ENCODE data around the gene MAPT.

Gene MAPT

DNA sequence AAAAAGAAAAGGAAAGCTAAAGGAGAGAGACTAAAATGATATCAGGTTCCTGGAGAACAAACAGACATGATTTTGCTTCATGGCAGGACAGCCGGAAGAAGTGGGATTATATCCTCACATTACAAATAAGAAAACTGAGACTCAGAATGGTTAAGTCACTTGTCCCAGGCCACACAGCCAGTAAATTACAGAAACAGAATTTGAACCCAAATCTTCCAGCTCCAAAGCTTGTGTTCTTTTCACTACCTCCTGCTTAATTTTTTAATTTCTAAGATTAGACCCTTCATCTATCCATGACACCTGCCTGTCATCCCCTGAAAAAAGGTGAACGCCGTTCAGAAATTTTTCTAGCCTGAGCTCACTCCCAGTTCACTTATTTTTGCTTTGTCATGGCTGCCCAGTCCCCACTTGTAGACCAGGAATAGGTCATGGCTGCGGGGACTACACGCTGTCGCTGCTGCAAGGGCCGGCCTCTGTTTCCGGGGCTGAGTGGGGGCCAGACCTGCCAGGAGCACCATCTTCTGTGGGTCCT is 36.1 kb downstream of the MAPT start:
- TF ChIP-seq, protein P1, sequence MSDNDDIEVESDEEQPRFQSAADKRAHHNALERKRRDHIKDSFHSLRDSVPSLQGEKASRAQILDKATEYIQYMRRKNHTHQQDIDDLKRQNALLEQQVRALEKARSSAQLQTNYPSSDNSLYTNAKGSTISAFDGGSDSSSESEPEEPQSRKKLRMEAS (IDR thresholded peaks at IDR 0.05) = no peak
- TF ChIP-seq RAD21 (IDR thresholded peaks at IDR 0.05; ENCODE audit: low read depth) (no peak), TEAD4 (IDR thresholded peaks at IDR 0.05) (no peak)

- TF ChIP-seq, protein P1 (IDR thresholded peaks at IDR 0.05) = no peak
- no peak for TF ChIP-seq CEBPB (IDR thresholded peaks at IDR 0.05)
- no peak for TF ChIP-seq YY1 (IDR thresholded peaks at IDR 0.05; ENCODE audit: low read depth)
- no peak for TF ChIP-seq FOXM1 (IDR thresholded peaks at IDR 0.05; ENCODE audit: borderline replicate concordance, low read depth)
- no peak for TF ChIP-seq USF1 (IDR thresholded peaks at IDR 0.05)
- TF ChIP-seq EP300 (IDR thresholded peaks at IDR 0.05; ENCODE audit: borderline replicate concordance) = no peak
- no peak for TF ChIP-seq TCF12 (IDR thresholded peaks at IDR 0.05; ENCODE audit: low read depth)
- TF ChIP-seq CREB1 (IDR thresholded peaks at IDR 0.05; ENCODE audit: low read depth) = no peak
- no peak for TF ChIP-seq TEAD4 (IDR thresholded peaks at IDR 0.05)
- TF ChIP-seq NFIC (IDR thresholded peaks at IDR 0.05) = no peak
- TF ChIP-seq TAF1 (IDR thresholded peaks at IDR 0.05; ENCODE audit: low read depth) = no peak
- TF ChIP-seq, protein P2, sequence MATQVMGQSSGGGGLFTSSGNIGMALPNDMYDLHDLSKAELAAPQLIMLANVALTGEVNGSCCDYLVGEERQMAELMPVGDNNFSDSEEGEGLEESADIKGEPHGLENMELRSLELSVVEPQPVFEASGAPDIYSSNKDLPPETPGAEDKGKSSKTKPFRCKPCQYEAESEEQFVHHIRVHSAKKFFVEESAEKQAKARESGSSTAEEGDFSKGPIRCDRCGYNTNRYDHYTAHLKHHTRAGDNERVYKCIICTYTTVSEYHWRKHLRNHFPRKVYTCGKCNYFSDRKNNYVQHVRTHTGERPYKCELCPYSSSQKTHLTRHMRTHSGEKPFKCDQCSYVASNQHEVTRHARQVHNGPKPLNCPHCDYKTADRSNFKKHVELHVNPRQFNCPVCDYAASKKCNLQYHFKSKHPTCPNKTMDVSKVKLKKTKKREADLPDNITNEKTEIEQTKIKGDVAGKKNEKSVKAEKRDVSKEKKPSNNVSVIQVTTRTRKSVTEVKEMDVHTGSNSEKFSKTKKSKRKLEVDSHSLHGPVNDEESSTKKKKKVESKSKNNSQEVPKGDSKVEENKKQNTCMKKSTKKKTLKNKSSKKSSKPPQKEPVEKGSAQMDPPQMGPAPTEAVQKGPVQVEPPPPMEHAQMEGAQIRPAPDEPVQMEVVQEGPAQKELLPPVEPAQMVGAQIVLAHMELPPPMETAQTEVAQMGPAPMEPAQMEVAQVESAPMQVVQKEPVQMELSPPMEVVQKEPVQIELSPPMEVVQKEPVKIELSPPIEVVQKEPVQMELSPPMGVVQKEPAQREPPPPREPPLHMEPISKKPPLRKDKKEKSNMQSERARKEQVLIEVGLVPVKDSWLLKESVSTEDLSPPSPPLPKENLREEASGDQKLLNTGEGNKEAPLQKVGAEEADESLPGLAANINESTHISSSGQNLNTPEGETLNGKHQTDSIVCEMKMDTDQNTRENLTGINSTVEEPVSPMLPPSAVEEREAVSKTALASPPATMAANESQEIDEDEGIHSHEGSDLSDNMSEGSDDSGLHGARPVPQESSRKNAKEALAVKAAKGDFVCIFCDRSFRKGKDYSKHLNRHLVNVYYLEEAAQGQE (IDR thresholded peaks at IDR 0.05; ENCODE audit: low read depth) = no peak
- no peak for TF ChIP-seq RAD21 (IDR thresholded peaks at IDR 0.05; ENCODE audit: low read depth)
- no peak for TF ChIP-seq ZBTB7A (IDR thresholded peaks at IDR 0.05; ENCODE audit: low read depth)
Measured at GRCh38 chr17:45931677-45932076, 37.3 kb downstream of the MAPT start.

GRCh38 chr17:45934044-45934979 is 40.0 kb downstream of the MAPT start:
- no peak for TF ChIP-seq ZBTB7A (IDR thresholded peaks at IDR 0.05; ENCODE audit: low read depth)
- TF ChIP-seq TAF1 (IDR thresholded peaks at IDR 0.05; ENCODE audit: low read depth) = no peak

- TF ChIP-seq EGR1 (IDR thresholded peaks at IDR 0.05) (no peak), CEBPB (IDR thresholded peaks at IDR 0.05) (no peak), TAF1 (IDR thresholded peaks at IDR 0.05; ENCODE audit: low read depth) (no peak), CREB1 (IDR thresholded peaks at IDR 0.05; ENCODE audit: low read depth) (no peak), RAD21 (IDR thresholded peaks at IDR 0.05; ENCODE audit: low read depth) (no peak), FOXM1 (IDR thresholded peaks at IDR 0.05; ENCODE audit: borderline replicate concordance, low read depth) (no peak), TCF12 (IDR thresholded peaks at IDR 0.05; ENCODE audit: low read depth) (no peak)
- TF ChIP-seq, protein P1 (IDR thresholded peaks at IDR 0.05) = no peak
Measured at GRCh38 chr17:45935197-45935709, 40.9 kb downstream of the MAPT start.

DNA sequence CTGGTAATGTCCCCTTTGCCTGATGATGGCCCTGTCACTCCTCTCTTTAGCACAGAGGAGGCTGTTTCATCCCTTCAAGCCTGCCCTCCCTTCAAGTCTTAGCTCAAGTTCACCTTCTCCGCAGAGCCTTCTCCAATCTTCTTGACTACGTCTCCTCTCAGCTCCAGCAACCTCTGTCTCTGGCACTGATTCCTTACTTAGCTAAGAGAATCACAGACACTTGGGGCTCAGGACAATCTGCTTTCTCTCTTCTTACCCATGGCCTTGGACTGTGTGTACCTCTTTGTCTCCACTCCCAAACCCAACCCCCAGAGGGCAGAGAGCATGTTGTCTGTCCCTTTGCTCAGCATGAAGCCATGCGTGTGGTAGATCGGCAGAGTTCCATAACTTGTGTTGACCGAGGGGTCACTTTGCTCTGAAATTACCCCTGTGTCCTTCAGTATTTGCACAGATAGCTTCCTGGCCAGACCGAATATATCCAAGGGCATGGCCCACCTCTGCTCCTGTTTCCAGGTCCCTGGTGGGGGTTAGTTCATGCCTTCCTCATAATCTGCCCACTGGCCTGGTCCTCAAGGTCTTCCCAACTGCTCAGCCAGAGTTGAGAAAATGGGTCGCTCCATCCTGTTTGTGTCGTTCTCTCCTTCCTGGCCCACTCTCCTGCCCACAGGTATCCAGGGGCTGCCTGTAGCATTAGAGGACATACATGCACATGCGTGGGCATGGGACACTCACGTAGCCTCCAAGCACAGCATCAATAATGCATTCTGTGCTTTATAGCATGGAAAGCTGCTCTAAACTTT is 41.6 kb downstream of the MAPT start:
- TF ChIP-seq EGR1 (IDR thresholded peaks at IDR 0.05) (no peak), YY1 (IDR thresholded peaks at IDR 0.05; ENCODE audit: low read depth) (no peak), CREB1 (IDR thresholded peaks at IDR 0.05; ENCODE audit: low read depth) (no peak), EP300 (IDR thresholded peaks at IDR 0.05; ENCODE audit: borderline replicate concordance) (no peak), USF1 (IDR thresholded peaks at IDR 0.05) (no peak), CEBPB (IDR thresholded peaks at IDR 0.05) (no peak), TAF1 (IDR thresholded peaks at IDR 0.05; ENCODE audit: low read depth) (no peak), RAD21 (IDR thresholded peaks at IDR 0.05; ENCODE audit: low read depth) (no peak), NFIC (IDR thresholded peaks at IDR 0.05) (no peak), TCF12 (IDR thresholded peaks at IDR 0.05; ENCODE audit: low read depth) (no peak), TEAD4 (IDR thresholded peaks at IDR 0.05) (no peak), FOXM1 (IDR thresholded peaks at IDR 0.05; ENCODE audit: borderline replicate concordance, low read depth) (no peak), ZBTB7A (IDR thresholded peaks at IDR 0.05; ENCODE audit: low read depth) (no peak)
- TF ChIP-seq, protein P1 (IDR thresholded peaks at IDR 0.05) = no peak
- TF ChIP-seq, protein P2 (IDR thresholded peaks at IDR 0.05; ENCODE audit: low read depth) = no peak

Measured in Ishikawa (cell line).